Colonic mucosa (tissue), 4 donors: ENCODE results near the gene TAGLN. TPM values are rescaled to one million over a fixed set of nuclear protein-coding genes. Genes with fewer than 3 reads are reported as not detected.

ENCODE experiments used
- DNase-seq: peaks from one replicate; pipeline ENCODE4 v3.0.0-alpha.2; 2020
- H3K27ac ChIP-seq: fragments of 200-600 bp; one replicate; pipeline ENCODE4 v1.8.0; 2021
- H3K27me3 ChIP-seq: fragments of 200-600 bp; one replicate; pipeline ENCODE4 v1.8.0; 2021
- H3K36me3 ChIP-seq: fragments of 200-600 bp; one replicate; pipeline ENCODE4 v1.8.0; 2021
- H3K4me1 ChIP-seq: fragments of 200-600 bp; one replicate; pipeline ENCODE4 v1.8.0; 2021; ENCODE audit warnings: mild to moderate bottlenecking
- H3K4me3 ChIP-seq: fragments of 200-600 bp; one replicate; pipeline ENCODE4 v1.8.0; 2021
- H3K9ac ChIP-seq, 2 donors: one replicate each; pipeline ENCODE4 v1.7.0; 2013; ENCODE audit warnings: control low read depth in 2 of 2, low read depth in 2 of 2, low read length in 2 of 2
- H3K9me3 ChIP-seq: fragments of 200-600 bp; one replicate; pipeline ENCODE4 v1.8.0; 2021
- CTCF ChIP-seq: fragments of 200-600 bp; IDR thresholded peaks from one replicate; pipeline ENCODE4 v1.8.0; 2022; ENCODE audit warnings: antibody characterized with exemption, mild to moderate bottlenecking
- intact Hi-C: fragments of 100-400 bp; cut with DNase I; formaldehyde crosslinking; loops from one replicate; pipeline ENCODE4 v1.14.1; 2022
- total RNA-seq, 2 donors: library from RNA; stranded (reverse); fragmentation: NEBNext Ultra II Directional in 1 of 2; extraction: Animal tissue kit (Norgen Biotek cat#: 25700) in 1 of 2; gene quantifications; one replicate each; pipeline ENCODE4 v1.2.1, GENCODE V29; 2021
- donor health status: healthy.
- donor health status: DM: no; HTN: no; CAD: no.
- donor health status: DM: no; HTN: no; CAD: no.

TAGLN gene
- total RNA-seq, 2 donors from 2014 or later: 86.8 to 989 TPM

GRCh38 chr11:117218133-117218915, 19.2 kb downstream of the TAGLN start:
- DNase-seq: no peak
- Histone ChIP-seq H3K4me1 (peaks cover 20% of the 10 kb centered on the region), H3K27me3 (no peaks in the 10 kb centered on the region), H3K9me3 (no peaks in the 10 kb centered on the region), H3K4me3 (no peak overlapping the region), H3K9ac (peak overlapping the region in 1 of 2 donors; percentile 13), H3K27ac (peak overlapping the region; percentile 67), H3K36me3 (peaks cover 37% of the 10 kb centered on the region)
- intact Hi-C loops: no loop called here
- TF ChIP-seq CTCF: no peak

GRCh38 chr11:117219001-117219400, 19.8 kb downstream of the TAGLN start:
- H3K9me3 ChIP-seq: no peaks in the 10 kb centered on the region
- no peak for TF ChIP-seq CTCF

GRCh38 chr11:117219455-117219854, 20.3 kb downstream of the TAGLN start:
- peak overlapping the region; percentile 67 for H3K27ac ChIP-seq
- no peak for TF ChIP-seq CTCF
- H3K9ac ChIP-seq: peak overlapping the region in 1 of 2 donors; percentile 13
- no peak for DNase-seq
- H3K9me3 ChIP-seq: no peaks in the 10 kb centered on the region
- peaks cover 20% of the 10 kb centered on the region for H3K4me1 ChIP-seq
- no peaks in the 10 kb centered on the region for H3K27me3 ChIP-seq
- intact Hi-C loops: no loop called here
- H3K4me3 ChIP-seq: no peak overlapping the region
- H3K36me3 ChIP-seq: peaks cover 33% of the 10 kb centered on the region

More at GRCh38 chr11:117219001-117219400, 19.8 kb downstream of the TAGLN start:
- DNase-seq: no peak
- intact Hi-C loops: no loop called here
- H3K9ac ChIP-seq: peak overlapping the region in 1 of 2 donors; percentile 13
- no peaks in the 10 kb centered on the region for H3K27me3 ChIP-seq
- H3K27ac ChIP-seq: peak overlapping the region; percentile 67
- H3K4me1 ChIP-seq: peaks cover 20% of the 10 kb centered on the region
- H3K4me3 ChIP-seq: no peak overlapping the region
- peaks cover 37% of the 10 kb centered on the region for H3K36me3 ChIP-seq

GRCh38 chr11:117219995-117220394, 20.8 kb downstream of the TAGLN start:
- intact Hi-C loops: loop anchor here (10.0 kb wide), 2 partner anchors 115 to 345 kb away; no protein-coding TSS in a partner anchor
- no peak for DNase-seq
- Histone ChIP-seq H3K36me3 (peaks cover 30% of the 10 kb centered on the region), H3K4me1 (peaks cover 20% of the 10 kb centered on the region), H3K9ac (peak overlapping the region in 1 of 2 donors; percentile 31), H3K27ac (peak overlapping the region; percentile 67), H3K4me3 (no peak overlapping the region), H3K27me3 (no peaks in the 10 kb centered on the region), H3K9me3 (no peaks in the 10 kb centered on the region)
- no peak for TF ChIP-seq CTCF

- no peak for DNase-seq
- intact Hi-C loops: loop anchor here (10.0 kb wide), 2 partner anchors 116 to 346 kb away; no protein-coding TSS in a partner anchor
- Histone ChIP-seq H3K9ac (peak overlapping the region in 1 of 2 donors; percentile 31), H3K4me1 (peaks cover 26% of the 10 kb centered on the region), H3K4me3 (no peak overlapping the region), H3K27me3 (no peaks in the 10 kb centered on the region), H3K36me3 (peaks cover 30% of the 10 kb centered on the region), H3K9me3 (no peaks in the 10 kb centered on the region), H3K27ac (peak overlapping the region; percentile 67)
- no peak for TF ChIP-seq CTCF
These were observed 21.4 kb downstream of the TAGLN start for GRCh38 chr11:117220568-117220967.
